ENCODE data around the gene ADGRV1.

ADGRV1 gene

GRCh38 chr5:90534922-90535321 is 23.7 kb upstream of the ADGRV1 start:
- Histone ChIP-seq H3F3A (ENCODE audit: insufficient read depth) (no peaks in the 10 kb centered on the region), H3K79me2 (ENCODE audit: insufficient read depth, low read length) (no peaks in the 10 kb centered on the region), H3K27ac (ENCODE audit: low read depth, low read length) (no peak overlapping the region), H3K27me3 (ENCODE audit: low read length) (no peaks in the 10 kb centered on the region), H3K36me3 (ENCODE audit: low read length) (no peaks in the 10 kb centered on the region), H3K4me2 (ENCODE audit: low read depth, low read length, poor library complexity, severe bottlenecking) (no peak overlapping the region), H3K9me2 (replicated peaks; ENCODE audit: insufficient read depth, low read length) (no peaks in the 10 kb centered on the region), H3K9ac (ENCODE audit: low read length) (no peak overlapping the region), H4K20me1 (ENCODE audit: low read depth, low read length) (no peaks in the 10 kb centered on the region), H2AFZ (ENCODE audit: low read depth, low read length, severe bottlenecking) (no peak overlapping the region), H3K4me3 (ENCODE audit: insufficient read depth, low read length, poor library complexity, severe bottlenecking) (no peak overlapping the region), H3K9me3 (ENCODE audit: insufficient read depth, low read length) (no peaks in the 10 kb centered on the region)
- no peak for TF ChIP-seq EZH2phosphoT487 (conservative IDR thresholded peaks at IDR 0.05; ENCODE audit: low read length)
- TF ChIP-seq, protein P1, sequence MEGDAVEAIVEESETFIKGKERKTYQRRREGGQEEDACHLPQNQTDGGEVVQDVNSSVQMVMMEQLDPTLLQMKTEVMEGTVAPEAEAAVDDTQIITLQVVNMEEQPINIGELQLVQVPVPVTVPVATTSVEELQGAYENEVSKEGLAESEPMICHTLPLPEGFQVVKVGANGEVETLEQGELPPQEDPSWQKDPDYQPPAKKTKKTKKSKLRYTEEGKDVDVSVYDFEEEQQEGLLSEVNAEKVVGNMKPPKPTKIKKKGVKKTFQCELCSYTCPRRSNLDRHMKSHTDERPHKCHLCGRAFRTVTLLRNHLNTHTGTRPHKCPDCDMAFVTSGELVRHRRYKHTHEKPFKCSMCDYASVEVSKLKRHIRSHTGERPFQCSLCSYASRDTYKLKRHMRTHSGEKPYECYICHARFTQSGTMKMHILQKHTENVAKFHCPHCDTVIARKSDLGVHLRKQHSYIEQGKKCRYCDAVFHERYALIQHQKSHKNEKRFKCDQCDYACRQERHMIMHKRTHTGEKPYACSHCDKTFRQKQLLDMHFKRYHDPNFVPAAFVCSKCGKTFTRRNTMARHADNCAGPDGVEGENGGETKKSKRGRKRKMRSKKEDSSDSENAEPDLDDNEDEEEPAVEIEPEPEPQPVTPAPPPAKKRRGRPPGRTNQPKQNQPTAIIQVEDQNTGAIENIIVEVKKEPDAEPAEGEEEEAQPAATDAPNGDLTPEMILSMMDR (IDR thresholded peaks at IDR 0.05; ENCODE audit: insufficient read depth, low read length, poor library complexity, severe bottlenecking): no peak

DNA sequence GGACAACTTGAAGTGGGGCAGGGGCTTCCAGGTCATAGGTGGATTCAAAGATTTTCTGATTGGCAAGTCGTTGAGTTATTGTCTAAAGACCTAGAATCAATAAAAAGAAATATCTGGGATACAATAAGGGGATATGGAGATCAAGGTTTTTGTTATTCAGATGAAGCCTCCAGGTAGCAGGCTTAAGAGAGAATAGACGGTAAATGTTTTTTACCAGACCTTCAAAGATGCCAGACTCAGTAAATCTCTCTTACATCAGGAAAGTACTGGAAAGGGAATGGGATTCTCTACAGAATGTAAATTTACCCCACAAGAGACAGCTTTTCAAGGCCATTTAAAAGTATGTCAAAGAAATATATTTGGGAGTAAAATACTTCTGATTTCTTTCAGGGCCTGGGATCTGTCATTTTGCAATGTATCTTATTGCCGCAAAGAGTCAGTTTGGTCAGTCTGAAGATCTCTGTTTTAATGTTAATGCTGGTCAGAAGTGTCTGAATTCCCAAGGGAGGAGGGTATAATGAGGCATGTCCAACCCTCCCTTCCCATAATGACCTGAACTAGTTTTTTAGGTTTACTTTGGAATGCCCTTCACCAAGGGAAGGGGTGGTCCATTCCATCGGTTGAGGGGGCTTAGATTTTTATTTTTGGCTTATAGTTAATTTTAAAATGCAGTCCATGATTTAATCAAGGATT is 15.6 kb upstream of the ADGRV1 start:
- Histone ChIP-seq H4K20me1 (ENCODE audit: low read depth, low read length) (no peaks in the 10 kb centered on the region), H3K9ac (ENCODE audit: low read length) (no peak overlapping the region)
- TF ChIP-seq, protein P1 (IDR thresholded peaks at IDR 0.05; ENCODE audit: insufficient read depth, low read length, poor library complexity, severe bottlenecking): no peak
- no peak for TF ChIP-seq EZH2phosphoT487 (conservative IDR thresholded peaks at IDR 0.05; ENCODE audit: low read length)

GRCh38 chr5:90545511-90545910 is 13.1 kb upstream of the ADGRV1 start:
- Histone ChIP-seq H2AFZ (ENCODE audit: low read depth, low read length, severe bottlenecking) (no peak overlapping the region), H3K27me3 (ENCODE audit: low read length) (no peaks in the 10 kb centered on the region), H3F3A (ENCODE audit: insufficient read depth) (no peaks in the 10 kb centered on the region), H3K4me2 (ENCODE audit: low read depth, low read length, poor library complexity, severe bottlenecking) (no peak overlapping the region), H3K36me3 (ENCODE audit: low read length) (no peaks in the 10 kb centered on the region), H3K4me3 (ENCODE audit: insufficient read depth, low read length, poor library complexity, severe bottlenecking) (no peak overlapping the region), H3K79me2 (ENCODE audit: insufficient read depth, low read length) (no peaks in the 10 kb centered on the region), H3K9ac (ENCODE audit: low read length) (no peak overlapping the region), H3K9me3 (ENCODE audit: insufficient read depth, low read length) (no peaks in the 10 kb centered on the region), H3K27ac (ENCODE audit: low read depth, low read length) (no peak overlapping the region), H4K20me1 (ENCODE audit: low read depth, low read length) (no peaks in the 10 kb centered on the region), H3K9me2 (replicated peaks; ENCODE audit: insufficient read depth, low read length) (no peaks in the 10 kb centered on the region)
- TF ChIP-seq, protein P1 (IDR thresholded peaks at IDR 0.05; ENCODE audit: insufficient read depth, low read length, poor library complexity, severe bottlenecking): no peak
- no peak for TF ChIP-seq EZH2phosphoT487 (conservative IDR thresholded peaks at IDR 0.05; ENCODE audit: low read length)

More for the DNA sequence above, 15.6 kb upstream of the ADGRV1 start:
- no peak overlapping the region for H2AFZ ChIP-seq (ENCODE audit: low read depth, low read length, severe bottlenecking)
- no peaks in the 10 kb centered on the region for H3K79me2 ChIP-seq (ENCODE audit: insufficient read depth, low read length)
- H3K9me3 ChIP-seq (ENCODE audit: insufficient read depth, low read length): no peaks in the 10 kb centered on the region
- H3K4me3 ChIP-seq (ENCODE audit: insufficient read depth, low read length, poor library complexity, severe bottlenecking): no peak overlapping the region
- no peaks in the 10 kb centered on the region for H3F3A ChIP-seq (ENCODE audit: insufficient read depth)
- H3K9me2 ChIP-seq (replicated peaks; ENCODE audit: insufficient read depth, low read length): no peaks in the 10 kb centered on the region
- H3K27me3 ChIP-seq (ENCODE audit: low read length): no peaks in the 10 kb centered on the region
- H3K4me2 ChIP-seq (ENCODE audit: low read depth, low read length, poor library complexity, severe bottlenecking): no peak overlapping the region
- H3K27ac ChIP-seq (ENCODE audit: low read depth, low read length): no peak overlapping the region
- no peaks in the 10 kb centered on the region for H3K36me3 ChIP-seq (ENCODE audit: low read length)

All from SU-DHL-6 (cell line).